ENCODE data around the gene RSPH10B. TPM values are rescaled to one million over a fixed set of nuclear protein-coding genes. Genes with fewer than 3 reads are reported as not detected.
A peak's percentile ranks its signal among the peaks of the same experiment; 100 is the strongest.
"Not testable (repeated sequence)": the region's sequence is repeated elsewhere in the genome, so short reads cannot be mapped to it uniquely, and the experiment has no call there.

RSPH10B gene
- total RNA-seq = 1 to 10 TPM in 1 of 9 donors, under 1 TPM in 7, not detected in 1; 0.28 to 7.0 (median 0.64) TPM
- polyA plus RNA-seq = under 1 TPM; 0.49 to 0.80 (median 0.67) TPM
- long read RNA-seq, donor 1, partial matches to known transcripts = 95 of 160 reads
- long read RNA-seq, donor 1, other reads (novel, unspliced or antisense) = 65 of 160 reads
- long read RNA-seq, donor 2, partial matches to known transcripts = 36 of 64 reads
- long read RNA-seq, donor 2, other reads (novel, unspliced or antisense) = 28 of 64 reads
- long read RNA-seq, donor 3 = 0 reads
- long read RNA-seq, donor 4 = 0 reads
- long read RNA-seq, donor 5, partial matches to known transcripts = 0 of 1 reads
- long read RNA-seq, donor 5, other reads (novel, unspliced or antisense) = 1 of 1 reads
- long read RNA-seq, donor 6 = 0 reads
- long read RNA-seq, donor 7 = 0 reads
- long read RNA-seq, donor 8 = 0 reads
- long read RNA-seq, donor 9, partial matches to known transcripts = 100 of 143 reads
- long read RNA-seq, donor 9, other reads (novel, unspliced or antisense) = 43 of 143 reads
- long read RNA-seq, donor 10 = 0 reads

- H3K27ac ChIP-seq; H3K36me3 ChIP-seq (replicated peaks in 1 of 2); H3K4me1 ChIP-seq (replicated peaks in 1 of 2); intact Hi-C loops (cut with DNase I); H3K9me3 ChIP-seq (replicated peaks in 1 of 3); H3K27me3 ChIP-seq; DNase-seq; H3K4me3 ChIP-seq: not testable (repeated sequence)
- 6 to 9% methylated on average over 18 of the region's 43 CpGs; no CpG with 5 or more reads in 2 of the 4 donors for WGBS, 4 donors
These were observed at the start of gene RSPH10B for GRCh38 chr7:5970347-5970911. RSPH10B (minus strand) TSS chr7:5970689; CDS start chr7:5967116, 3,573 bp downstream.

GRCh38 chr7:6016653-6016966, 46.1 kb upstream of the RSPH10B start:
- H3K27ac ChIP-seq = peak overlapping the region in 2 of 5 donors; percentile 7 to 74
- H3K36me3 ChIP-seq (replicated peaks in 1 of 2) = peaks cover 0 to 50% of the 10 kb centered on the region in 2 donors
- H3K27me3 ChIP-seq = no peaks in the 10 kb centered on the region
- no peak overlapping the region for H3K4me3 ChIP-seq
- no peaks in the 10 kb centered on the region for H3K9me3 ChIP-seq (replicated peaks in 1 of 3)
- TF ChIP-seq CTCF (IDR thresholded peaks at IDR 0.05) (no peak), POLR2A (IDR thresholded peaks at IDR 0.05) (no peak)
- intact Hi-C loops (cut with DNase I) = no loop called here
- peaks cover 9 to 16% of the 10 kb centered on the region in 2 donors for H3K4me1 ChIP-seq (replicated peaks in 1 of 2)
- no peak for DNase-seq
- WGBS, 4 donors = 94 to 97% (median 95%) methylated on average over 8 of the region's 8 CpGs

GRCh38 chr7:6015917-6016652, 45.6 kb upstream of the RSPH10B start:
- H3K27ac ChIP-seq = peak overlapping the region in 3 of 5 donors; percentile 28 to 74 (median 53)
- peaks cover 0 to 46% of the 10 kb centered on the region in 2 donors for H3K36me3 ChIP-seq (replicated peaks in 1 of 2)
- WGBS, 4 donors = 56 to 72% (median 70%) methylated on average over 7 to 8 of the region's 8 CpGs
- H3K27me3 ChIP-seq = no peaks in the 10 kb centered on the region
- DNase-seq = peak; percentile 66 to 87 (median 84)
- intact Hi-C loops (cut with DNase I) = no loop called here
- peaks cover 9 to 17% of the 10 kb centered on the region in 2 donors for H3K4me1 ChIP-seq (replicated peaks in 1 of 2)
- H3K4me3 ChIP-seq = no peak overlapping the region
- TF ChIP-seq CTCF (IDR thresholded peaks at IDR 0.05) (no peak), POLR2A (IDR thresholded peaks at IDR 0.05) (peak in 1 of 2 donors; percentile 22)
- H3K9me3 ChIP-seq (replicated peaks in 1 of 3) = no peaks in the 10 kb centered on the region

- peaks cover 0 to 16% of the 10 kb centered on the region in 2 donors for H3K36me3 ChIP-seq (replicated peaks in 1 of 2)
- H3K4me3 ChIP-seq = no peak overlapping the region
- peak overlapping the region in 1 of 5 donors; percentile 38 for H3K27ac ChIP-seq
- H3K9me3 ChIP-seq (replicated peaks in 1 of 3) = no peaks in the 10 kb centered on the region
- peak in 1 of 7 donors; percentile 13 for DNase-seq
- intact Hi-C loops (cut with DNase I) = no loop called here
- TF ChIP-seq CTCF (IDR thresholded peaks at IDR 0.05) = no peak
- no peak for TF ChIP-seq POLR2A (IDR thresholded peaks at IDR 0.05)
- 72 to 79% (median 76%) methylated on average over 14 of the region's 14 CpGs for WGBS, 4 donors
- no peaks in the 10 kb centered on the region for H3K27me3 ChIP-seq
- H3K4me1 ChIP-seq (replicated peaks in 1 of 2) = peaks cover 15 to 29% of the 10 kb centered on the region in 2 donors
These were observed 42.0 kb upstream of the RSPH10B start for GRCh38 chr7:6012355-6013104.
